ENCODE results near the gene PKN3. TPM values are rescaled to one million over a fixed set of nuclear protein-coding genes. Genes with fewer than 3 reads are reported as not detected.
A peak's percentile ranks its signal among the peaks of the same experiment; 100 is the strongest.
"Not testable (repeated sequence)": the region's sequence is repeated elsewhere in the genome, so short reads cannot be mapped to it uniquely, and the experiment has no call there.

The PKN3 gene
- polyA plus RNA-seq, 3 donors, result 11.6 to 14.0 (median 12.8) TPM

- DNase-seq (ENCODE audit: extremely low read depth in 1 of 11, low read depth in 9 of 11, low spot score in 4 of 11), result peak; percentile 81 to 96 (median 93)
Observed at GRCh38 chr9:128688501-128689292, 13.6 kb upstream of the PKN3 start, which contains the start of gene SET. Gene SET (plus strand): TSS chr9:128689222. CDS start chr9:128689583, 361 bp downstream.

DNA sequence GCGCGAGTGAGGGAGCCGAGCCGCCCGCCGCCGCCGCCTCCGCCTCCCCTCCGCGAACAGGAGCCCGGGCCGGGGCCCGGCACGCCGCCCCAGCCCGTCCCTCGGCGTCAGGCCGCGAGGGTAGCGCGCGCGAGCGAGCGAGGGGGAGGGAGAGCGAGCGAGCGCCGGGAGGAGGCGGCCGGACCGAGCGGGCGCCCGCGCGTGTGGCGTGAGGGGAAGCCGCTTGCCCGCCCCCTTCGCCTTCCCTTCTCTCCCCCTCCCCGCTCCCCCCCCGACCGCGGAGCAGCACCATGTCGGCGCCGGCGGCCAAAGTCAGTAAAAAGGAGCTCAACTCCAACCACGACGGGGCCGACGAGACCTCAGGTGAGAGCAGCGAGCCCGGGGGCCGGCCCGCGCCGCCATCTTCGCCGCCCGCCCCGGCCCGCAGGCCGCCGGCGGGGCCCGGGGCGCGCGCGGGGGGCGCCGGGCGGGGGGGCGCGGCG is 13.0 kb upstream of the PKN3 start:
- DNase-seq (ENCODE audit: extremely low read depth in 1 of 11, low read depth in 9 of 11, low spot score in 4 of 11), result peak in 1 of 11 donors; percentile 32

GRCh38 chr9:128689820-128690683 is 12.3 kb upstream of the PKN3 start:
- DNase-seq (ENCODE audit: extremely low read depth in 1 of 11, low read depth in 9 of 11, low spot score in 4 of 11), result peak in 2 of 11 donors; percentile 28 to 49

- no peak for DNase-seq (ENCODE audit: extremely low read depth in 1 of 11, low read depth in 9 of 11, low spot score in 4 of 11)
Observed at GRCh38 chr9:128690684-128691034, 11.6 kb upstream of the PKN3 start.

DNA sequence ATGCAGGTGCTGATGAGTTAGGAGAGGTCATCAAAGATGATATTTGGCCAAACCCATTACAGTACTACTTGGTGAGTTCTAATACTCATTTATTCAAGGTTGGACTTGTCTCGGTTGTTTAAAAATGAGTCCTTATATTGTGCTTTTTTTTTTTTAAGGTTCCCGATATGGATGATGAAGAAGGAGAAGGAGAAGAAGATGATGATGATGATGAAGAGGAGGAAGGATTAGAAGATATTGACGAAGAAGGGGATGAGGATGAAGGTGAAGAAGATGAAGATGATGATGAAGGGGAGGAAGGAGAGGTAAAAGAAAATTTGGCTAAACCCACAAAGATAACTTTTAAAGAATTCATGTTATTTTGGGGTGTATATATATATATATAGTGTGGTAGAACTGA is 8.6 kb upstream of the PKN3 start:
- DNase-seq (ENCODE audit: extremely low read depth in 1 of 11, low read depth in 9 of 11, low spot score in 4 of 11), result not testable (repeated sequence)

- no peak for DNase-seq (ENCODE audit: extremely low read depth in 1 of 11, low read depth in 9 of 11, low spot score in 4 of 11)
Observed at GRCh38 chr9:128694344-128694743, 8.0 kb upstream of the PKN3 start.

GRCh38 chr9:128696923-128697707 is 5.2 kb upstream of the PKN3 start:
- DNase-seq (ENCODE audit: extremely low read depth in 1 of 11, low read depth in 9 of 11, low spot score in 4 of 11), result no peak

DNA sequence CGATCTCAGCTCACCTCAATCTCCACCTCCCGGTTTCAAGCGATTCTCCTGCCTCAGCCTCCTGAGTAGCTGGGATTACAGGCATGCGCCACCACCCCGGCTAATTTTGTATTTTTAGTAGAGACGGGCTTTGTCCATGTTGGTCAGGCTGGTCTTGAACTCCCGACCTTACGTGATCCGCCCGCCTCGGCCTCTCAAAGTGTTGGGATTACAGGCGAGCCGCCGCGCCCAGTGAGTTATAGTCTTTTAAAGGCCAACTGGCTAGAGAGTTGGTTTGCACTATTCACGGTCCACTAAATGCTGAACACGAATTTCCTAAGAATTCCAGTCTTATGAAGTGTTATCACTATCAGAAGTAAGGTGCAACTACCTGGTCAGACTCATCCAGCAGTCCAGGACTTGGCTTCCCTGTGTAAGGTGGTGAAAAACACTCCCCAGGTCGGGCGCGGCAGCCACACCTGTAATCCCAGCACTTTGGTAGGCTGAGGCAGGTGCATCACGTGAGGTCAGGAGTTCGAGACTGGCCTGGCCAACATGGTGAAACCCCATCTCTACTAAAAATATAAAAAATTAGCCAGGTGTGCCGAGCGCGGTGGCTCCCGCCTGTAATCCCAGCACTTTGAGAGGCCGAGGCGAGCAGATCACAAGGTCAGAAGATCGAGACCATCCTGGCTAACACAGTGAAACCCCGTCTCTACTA is 3.1 kb upstream of the PKN3 start:
- not testable (repeated sequence) for DNase-seq (ENCODE audit: extremely low read depth in 1 of 11, low read depth in 9 of 11, low spot score in 4 of 11)

DNA sequence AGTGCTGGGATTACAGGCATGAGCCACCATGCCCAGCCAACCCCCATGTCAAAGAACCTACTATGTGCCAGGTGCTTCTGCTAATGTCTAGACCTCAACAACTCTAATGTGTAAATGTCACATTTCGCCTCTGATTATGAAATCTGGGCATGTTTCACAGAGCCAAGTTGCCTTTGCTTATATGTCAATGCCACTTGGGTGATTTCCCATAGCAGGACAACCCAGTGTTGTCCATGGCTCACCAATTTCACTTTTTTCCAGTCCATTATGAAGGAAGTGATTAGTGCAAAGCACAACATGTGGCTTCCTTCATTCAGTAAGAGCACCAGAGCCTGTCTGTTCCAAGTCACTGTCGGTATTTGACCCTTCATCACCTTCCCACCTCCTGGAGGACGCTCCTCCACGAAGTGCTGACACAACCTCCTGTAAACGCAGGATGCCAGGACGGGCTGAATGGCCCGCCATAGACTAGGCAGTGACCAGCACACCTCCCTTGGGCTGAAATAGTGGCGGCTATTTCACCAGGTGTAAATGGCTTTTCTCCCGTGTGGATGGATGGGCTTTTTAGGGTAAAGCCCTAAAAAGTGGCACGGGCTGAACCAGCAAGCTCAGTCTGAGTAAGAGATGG is 962 bp upstream of the PKN3 start:
- DNase-seq (ENCODE audit: extremely low read depth in 1 of 11, low read depth in 9 of 11, low spot score in 4 of 11), result no peak

GRCh38 chr9:128702949-128703615 is 779 bp downstream of the PKN3 start:
- DNase-seq (ENCODE audit: extremely low read depth in 1 of 11, low read depth in 9 of 11, low spot score in 4 of 11), result peak in 1 of 11 donors; percentile 17

- no peak for DNase-seq (ENCODE audit: extremely low read depth in 1 of 11, low read depth in 9 of 11, low spot score in 4 of 11)
Observed at GRCh38 chr9:128703616-128704355, 1.5 kb downstream of the PKN3 start.

DNA sequence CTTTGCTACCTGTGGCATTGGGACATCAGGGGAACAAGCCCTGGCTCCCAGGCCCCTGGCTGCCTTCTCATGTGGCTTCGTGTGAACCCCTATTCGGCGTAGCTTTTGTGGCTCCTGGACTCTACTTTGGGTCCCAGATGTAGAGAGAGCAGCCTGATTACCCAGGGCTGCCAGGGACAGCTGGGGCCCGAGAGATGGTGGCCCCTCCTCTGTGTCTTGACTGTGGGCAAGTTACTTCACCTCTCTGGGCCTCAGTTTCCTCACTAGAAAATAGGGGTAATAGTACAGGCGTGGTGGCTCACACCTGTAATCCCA is 2.0 kb downstream of the PKN3 start:
- DNase-seq (ENCODE audit: extremely low read depth in 1 of 11, low read depth in 9 of 11, low spot score in 4 of 11), result no peak

- no peak for DNase-seq (ENCODE audit: extremely low read depth in 1 of 11, low read depth in 9 of 11, low spot score in 4 of 11)
Observed at GRCh38 chr9:128705051-128705965, 3.0 kb downstream of the PKN3 start.

DNA sequence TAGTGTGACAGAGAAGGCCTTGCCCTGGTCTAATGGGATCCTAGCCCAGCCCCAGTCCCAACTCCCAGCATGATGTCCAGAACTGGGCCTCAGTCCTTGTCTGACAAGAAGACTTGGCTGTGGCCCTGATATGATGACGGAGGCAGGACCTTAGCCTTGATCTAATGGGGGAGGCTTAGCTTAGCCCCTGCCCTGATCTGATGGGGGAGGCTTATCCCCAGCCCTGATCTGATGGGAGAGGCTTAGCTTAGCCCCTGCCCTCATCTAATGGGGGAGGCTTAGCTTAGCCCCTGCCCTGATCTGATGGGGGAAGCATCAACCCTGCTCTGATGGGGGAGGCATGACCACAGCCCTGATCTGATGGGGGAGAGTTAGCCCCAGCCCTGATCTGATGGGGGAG is 3.7 kb downstream of the PKN3 start:
- DNase-seq (ENCODE audit: extremely low read depth in 1 of 11, low read depth in 9 of 11, low spot score in 4 of 11), result no peak

- no peak for DNase-seq (ENCODE audit: extremely low read depth in 1 of 11, low read depth in 9 of 11, low spot score in 4 of 11)
Observed at GRCh38 chr9:128706671-128707381, 4.5 kb downstream of the PKN3 start.

GRCh38 chr9:128707446-128707845 is 5.1 kb downstream of the PKN3 start:
- DNase-seq (ENCODE audit: extremely low read depth in 1 of 11, low read depth in 9 of 11, low spot score in 4 of 11), result no peak

Measured in renal cortex interstitium (tissue), 11 donors.